ENCODE results near the gene MICU1.
"Not testable (repeated sequence)": the region's sequence is repeated elsewhere in the genome, so short reads cannot be mapped to it uniquely, and the experiment has no call there.

The MICU1 gene

DNA sequence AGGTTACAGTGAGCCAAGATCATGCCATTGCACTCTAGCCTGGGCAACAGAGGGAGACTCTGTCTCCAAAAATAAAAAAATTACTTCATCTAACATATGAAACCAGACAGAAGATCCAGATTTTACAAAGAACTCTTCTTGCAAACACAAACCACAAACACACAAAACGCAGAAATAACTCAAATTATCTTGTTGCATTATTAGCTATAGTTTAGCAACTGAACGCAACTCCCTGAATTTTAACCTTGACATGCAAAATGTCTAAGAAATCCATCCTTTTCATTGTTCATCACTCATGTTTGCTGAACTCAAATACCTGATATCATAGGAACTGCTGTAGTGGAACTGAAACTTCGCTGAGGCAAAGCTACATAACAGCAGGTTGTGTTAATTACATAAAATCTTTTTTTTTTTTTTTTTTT, 64.1 kb downstream of the MICU1 start:
- DNase-seq (ENCODE audit: low read depth): no peak

DNA sequence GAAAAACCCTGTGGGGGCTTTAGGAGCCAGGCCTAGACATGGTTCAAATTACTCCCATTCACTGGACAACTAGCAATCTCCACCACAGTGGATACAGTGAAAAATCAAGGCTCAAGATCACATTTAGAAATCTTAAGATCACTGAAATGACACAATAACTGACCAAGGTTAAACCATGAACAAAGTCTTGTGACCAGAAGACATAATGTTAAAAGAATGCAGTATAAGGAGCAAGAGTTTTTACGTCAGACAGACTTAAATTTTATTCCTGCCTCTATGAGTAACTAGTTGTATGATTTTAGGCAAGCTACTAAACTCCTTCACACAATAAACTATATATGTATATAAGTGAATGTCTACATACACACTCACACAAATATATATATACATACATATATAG, 68.5 kb downstream of the MICU1 start:
- peak; percentile 67 for DNase-seq (ENCODE audit: low read depth)

DNA sequence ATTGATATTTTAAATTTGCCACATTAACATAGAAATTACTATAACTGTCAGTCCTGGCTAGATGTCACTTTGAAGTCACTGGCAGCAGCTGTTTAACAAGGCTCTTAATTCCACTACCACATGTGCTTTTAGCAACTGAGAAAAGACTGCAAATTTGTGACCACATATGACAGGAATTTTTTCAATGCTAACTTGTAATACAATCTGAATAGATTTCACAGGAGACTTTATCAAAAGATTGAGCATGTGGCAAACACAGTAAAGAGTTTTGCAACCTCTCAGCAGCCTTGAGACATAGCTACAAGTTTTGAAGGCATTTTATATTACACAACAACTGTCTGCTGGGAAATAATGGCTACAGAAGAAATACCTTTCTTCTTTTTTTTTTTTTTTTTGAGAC, 73.0 kb downstream of the MICU1 start:
- peak; percentile 77 for DNase-seq (ENCODE audit: low read depth)

DNA sequence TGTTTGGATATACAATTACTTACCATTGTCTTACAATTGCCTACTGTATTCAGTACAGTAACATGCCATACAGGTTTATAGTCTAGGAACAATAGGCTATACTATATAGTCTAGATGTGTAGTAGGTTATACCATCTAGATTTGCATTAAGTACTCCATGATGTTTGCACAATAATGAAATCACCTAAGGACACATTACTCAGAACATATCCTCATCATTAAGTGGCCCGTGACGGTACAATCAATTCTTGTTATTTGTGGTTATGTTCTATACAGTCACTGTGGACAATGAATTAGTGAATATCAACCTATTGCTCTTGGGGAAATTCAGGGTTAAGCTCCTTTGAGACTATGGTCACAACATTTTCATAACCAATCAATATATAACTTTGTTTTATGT, 75.6 kb downstream of the MICU1 start:
- no peak for DNase-seq (ENCODE audit: low read depth)

DNA sequence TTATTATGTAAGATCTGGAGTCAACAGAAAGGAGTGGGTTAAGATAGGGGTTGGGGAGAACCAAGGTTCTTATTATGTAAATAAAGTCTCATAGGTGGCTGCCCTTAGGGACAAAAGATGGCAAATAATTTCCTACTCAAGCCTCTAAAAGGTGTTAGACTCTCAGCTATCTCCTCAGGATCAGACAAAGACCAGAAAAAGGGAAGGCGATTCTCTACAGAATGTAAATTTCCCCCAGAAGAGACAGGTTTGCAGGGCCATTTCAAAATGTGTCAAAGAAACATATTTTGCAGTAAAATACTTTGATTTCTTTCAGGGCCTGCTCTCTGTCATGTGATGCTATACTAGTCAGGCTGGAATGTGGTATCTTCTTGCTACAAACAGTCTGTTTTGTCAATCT, 80.3 kb downstream of the MICU1 start:
- DNase-seq (ENCODE audit: low read depth): no peak

DNA sequence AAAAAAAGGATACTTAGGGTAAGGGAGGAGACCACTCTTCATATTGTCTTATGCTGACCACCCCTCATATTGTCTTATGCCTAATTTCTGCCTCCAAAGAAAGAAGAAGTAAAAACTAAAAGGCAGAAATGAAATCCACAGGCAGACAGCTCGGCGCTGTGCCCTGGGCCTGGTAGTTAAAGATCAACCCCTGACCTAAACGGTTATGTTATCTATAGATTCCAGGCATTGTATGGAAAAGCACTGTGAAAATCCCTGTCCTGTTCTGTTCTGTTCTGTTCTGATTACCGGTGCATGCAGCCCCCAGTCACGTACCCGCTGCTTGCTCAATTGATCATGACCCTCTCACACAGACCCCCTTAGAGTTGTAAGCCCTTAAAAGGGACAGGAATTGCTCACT, 82.0 kb downstream of the MICU1 start:
- DNase-seq (ENCODE audit: low read depth): not testable (repeated sequence)

DNA sequence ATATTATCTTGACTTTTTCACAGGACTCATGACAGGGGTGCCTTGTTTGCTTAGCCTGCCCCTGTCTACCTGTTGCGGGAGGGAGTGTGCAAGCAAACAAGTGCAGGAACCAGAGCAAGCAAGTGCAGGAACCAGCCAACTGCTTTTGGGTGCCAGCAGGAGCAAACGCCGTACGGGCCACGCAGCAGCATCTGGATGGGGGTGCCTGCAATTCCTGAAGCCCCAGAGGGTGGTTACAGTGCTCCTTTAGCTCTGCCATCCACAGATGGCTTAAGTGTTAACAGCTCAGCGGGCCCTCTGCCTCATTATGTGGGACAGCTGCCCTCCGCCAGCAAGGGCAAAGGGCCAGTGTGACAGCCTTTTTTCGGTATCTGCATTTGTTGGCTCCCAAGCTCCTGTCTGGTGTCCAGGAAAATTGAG, 83.5 kb downstream of the MICU1 start:
- DNase-seq (ENCODE audit: low read depth): no peak

DNA sequence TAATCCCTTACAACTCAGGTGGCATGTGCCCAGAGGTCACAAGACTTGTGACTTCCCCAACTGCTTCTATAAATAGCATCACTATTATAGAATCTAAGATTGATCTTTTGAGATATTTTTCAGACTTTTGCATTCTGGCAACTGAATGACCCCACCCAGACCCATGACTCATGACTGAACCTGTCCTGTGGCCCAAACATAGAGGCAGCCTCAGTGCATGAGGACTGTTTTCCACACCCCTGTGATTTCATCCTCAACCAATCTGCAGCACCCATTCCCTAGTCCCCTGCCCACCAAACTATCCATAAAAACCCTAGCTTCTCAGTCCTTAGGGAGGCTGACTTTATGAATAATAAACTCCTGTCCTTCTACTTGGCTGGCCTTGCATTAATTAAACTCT, 84.5 kb downstream of the MICU1 start:
- no peak for DNase-seq (ENCODE audit: low read depth)

DNA sequence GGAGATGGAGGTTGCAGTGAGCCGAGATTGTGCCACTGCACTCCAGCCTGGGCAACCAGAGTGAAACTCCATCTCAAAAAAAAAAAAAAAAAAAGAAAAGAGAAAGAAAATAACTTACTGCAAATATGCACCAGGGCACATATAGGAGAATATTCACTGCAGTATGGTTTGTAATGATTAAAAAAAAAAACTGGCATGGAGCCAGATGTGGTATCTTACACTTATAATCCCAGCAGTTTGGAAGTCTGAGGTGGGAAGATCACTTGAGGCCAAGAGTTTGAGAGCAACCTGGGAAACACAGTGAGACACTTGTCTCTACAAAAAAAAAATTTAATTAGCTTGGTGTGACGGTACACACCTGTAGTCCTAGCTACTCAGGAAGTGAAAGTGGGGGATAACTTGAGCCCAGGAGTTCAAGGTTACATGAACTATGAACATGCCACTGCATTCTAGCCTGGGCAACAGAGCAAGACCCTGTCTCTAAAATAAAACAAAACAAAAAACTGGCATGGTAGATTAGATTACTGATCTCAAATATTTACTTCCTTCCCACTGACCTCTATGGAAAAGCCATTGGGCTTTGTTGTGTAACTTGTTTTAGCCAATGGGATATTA, 85.6 kb downstream of the MICU1 start:
- no peak for DNase-seq (ENCODE audit: low read depth)

DNA sequence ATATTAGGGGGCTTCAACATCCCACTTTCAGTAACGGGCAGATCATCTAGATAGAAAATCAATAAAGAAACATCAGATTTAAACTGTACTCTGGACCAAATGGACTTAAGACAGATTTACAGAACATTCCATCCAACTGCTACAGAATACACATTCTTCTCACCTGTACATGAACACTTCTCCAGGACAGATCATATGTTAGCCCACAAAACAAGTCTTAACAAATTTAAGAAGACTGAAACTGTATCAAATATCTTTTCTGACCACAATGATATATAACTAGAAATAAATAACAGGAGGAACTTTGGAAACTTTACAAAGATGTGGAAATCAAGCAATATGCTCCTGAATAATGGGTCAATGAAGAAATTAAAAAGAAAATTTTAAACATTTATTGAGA, 86.7 kb downstream of the MICU1 start:
- DNase-seq (ENCODE audit: low read depth): no peak

DNA sequence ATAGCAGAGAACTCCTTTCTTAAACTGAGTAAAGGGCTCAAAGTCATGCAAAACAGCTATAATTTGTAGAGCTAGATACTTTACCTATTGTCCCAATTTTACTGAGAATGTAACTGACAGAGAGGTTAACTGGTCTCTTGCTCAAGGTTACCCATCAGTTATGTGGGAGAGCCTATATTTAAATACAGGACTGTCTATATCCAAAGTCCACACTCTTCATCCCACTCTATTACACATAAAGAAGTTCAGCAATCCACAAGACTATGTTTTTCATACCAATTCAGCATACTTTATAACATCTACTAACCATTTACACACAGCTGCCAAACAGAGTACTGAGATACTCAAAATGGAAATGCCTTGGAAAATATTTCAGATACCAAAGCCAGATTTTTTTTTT, 100.2 kb downstream of the MICU1 start:
- no peak for DNase-seq (ENCODE audit: low read depth)

DNA sequence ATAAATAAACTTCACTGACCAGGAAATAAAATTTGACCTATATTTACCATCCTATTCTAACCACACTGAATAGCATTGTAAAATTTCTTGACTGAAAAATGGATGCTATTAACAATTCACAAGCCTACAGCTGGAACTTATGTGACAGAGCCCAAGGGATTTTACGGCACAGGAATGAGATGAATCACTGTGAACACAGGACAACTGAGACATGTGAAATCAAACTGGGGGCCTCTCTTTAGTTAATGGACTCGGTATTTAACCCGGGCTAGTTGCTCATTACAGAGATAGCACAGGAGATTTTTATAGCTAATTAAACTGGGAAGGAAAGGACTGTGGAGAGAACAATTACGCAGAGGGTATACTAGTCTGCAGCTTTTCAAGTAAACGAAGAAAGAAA, 100.6 kb downstream of the MICU1 start:
- DNase-seq (ENCODE audit: low read depth): no peak

DNA sequence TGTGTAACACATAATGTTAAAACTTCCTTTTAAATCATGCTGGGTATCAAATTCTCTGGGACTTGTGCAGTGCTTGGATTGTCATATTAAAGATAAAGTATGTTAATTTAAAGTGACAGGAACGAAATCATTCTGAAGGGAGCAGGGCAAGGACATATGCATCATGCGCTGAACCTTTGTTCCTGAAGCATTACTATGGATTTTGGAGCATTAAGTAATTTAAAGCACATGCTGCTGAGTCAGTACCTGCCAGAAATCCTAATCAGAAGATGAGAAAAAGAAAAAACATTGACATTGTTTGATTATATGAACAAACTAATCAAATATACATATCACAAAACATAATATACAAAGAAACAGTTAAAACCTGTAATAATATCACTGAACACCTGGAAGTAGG, 101.4 kb downstream of the MICU1 start:
- DNase-seq (ENCODE audit: low read depth): no peak

DNA sequence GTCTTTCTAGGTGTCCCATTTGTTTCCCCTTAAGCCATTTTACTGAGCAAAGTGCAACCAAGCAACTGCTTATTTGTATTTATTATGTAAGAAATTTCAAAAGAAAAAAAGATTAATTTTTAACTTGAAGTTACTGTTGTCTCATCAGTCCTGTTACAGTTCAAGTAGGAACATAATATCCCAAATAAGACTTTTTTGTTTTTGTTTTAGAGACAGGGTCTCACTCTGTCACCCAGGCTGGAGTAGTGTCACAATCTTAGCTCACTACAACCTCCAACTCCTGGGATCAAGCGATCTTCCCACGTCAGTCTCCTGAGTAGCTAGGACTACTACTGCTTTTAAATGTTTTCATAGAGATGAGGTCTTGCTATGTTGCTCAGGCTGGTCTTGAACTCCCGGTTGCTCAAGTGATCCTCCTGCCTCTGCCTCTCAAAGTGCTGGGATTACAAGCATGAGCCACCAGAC, 101.9 kb downstream of the MICU1 start:
- DNase-seq (ENCODE audit: low read depth): no peak

DNA sequence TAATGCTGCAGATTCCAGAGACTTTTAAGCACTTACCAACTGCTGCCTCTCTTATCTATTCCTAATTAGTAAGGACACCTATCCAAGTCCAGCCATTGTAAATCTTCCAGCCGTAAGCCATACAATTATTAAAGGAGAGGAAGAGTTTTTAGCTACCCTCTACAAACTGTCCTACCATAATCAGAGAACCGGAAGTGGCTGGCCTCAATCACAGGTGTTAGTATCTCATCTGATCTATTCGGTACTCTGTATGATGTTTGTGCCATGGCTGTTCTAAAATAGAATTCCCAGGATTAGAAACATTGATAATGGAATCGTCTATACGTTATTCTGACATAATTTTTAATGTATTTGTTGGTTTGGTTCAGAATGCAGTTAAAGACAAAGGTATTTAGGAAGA, 102.8 kb downstream of the MICU1 start:
- no peak for DNase-seq (ENCODE audit: low read depth)

DNA sequence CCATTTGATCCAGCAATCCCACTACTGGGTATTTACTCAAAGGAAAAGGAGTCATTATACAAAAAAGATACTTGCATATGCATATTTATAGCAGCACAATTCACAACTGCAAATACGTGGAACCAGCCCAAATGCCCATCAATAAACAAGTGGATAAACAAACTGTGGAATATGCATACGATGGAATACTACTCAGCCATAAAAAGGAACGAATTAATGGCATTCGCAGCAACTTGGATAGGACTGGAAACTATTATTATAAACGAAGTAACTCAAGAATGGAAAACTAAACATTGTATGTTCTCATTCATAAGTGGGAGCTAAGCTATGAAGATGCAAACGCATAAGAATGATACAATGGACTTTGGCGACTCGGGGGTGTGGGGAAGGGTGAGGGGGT, 108.6 kb downstream of the MICU1 start:
- no peak for DNase-seq (ENCODE audit: low read depth)

DNA sequence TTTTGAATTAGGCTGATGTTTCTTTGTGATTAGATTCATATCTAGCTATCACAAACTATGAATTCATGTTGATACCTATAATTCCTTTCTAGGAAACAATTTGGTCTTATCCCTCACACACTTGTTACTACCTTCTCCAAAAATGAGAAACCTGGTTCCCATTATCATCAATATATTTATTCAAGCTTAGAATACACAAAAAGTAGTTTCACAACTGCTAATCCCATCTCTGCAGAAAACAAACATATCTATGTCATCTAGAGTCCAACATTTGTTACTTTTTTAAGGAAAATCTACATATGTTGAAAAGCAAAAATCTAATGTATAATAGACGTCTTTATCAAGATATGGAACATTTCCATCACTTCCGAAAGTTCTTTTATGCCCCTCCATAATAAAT, 110.4 kb downstream of the MICU1 start:
- DNase-seq (ENCODE audit: low read depth): no peak

DNA sequence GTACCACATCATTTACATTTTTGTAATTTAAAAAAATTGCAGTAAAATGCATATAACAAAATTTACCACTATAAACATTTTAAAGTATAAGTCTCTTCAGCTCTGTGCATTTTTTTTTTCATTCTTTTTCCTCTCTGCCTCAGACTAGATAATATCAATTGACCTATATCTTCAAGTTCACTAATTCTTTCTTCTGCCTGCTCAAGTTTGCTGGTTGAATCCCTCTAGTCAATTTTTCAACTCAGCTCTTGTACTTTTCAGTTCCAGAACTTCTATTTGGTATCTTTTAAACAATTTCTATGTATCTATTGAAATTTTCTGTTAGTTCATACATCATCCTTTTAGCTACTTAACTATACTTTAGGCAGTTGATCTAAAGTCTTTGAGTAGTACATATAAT, 112.0 kb downstream of the MICU1 start:
- no peak for DNase-seq (ENCODE audit: low read depth)

DNA sequence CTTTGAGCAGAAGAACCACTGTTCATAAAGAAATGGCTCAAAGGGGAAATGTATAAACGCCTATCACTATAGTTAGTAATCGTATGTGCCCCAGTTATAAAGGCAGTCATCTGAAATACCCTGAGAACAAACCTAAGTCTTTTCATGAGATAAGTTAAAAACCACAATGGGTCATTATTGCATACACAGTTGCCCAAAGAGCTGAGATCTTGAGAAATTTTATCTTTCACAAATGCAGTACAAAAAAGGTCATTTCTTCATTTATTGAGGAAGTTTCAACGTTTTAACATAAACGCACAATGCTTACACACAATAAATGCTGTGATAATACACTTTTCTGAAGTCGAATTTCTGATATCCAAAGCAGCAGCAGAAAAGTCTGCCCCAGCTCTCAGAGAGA, 114.4 kb downstream of the MICU1 start:
- no peak for DNase-seq (ENCODE audit: low read depth)

DNA sequence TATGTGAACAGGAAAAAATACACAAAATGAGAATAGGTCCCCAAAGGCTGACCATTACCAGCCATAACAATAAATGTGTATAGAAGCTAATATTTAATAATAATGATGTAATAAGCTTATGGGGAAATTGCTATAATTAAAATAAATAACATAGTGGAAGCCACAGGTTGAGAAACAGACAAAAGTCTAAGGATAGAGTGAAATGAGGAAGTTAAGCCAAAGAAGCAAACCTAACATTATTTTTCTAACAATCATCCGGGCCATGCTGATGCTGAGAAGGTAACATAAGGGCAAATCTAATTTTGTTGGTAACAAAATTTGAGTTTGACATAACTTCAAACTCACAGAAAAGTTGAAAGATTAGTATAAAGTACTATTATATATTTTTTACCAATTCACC, 115.9 kb downstream of the MICU1 start:
- DNase-seq (ENCODE audit: low read depth): no peak

DNA sequence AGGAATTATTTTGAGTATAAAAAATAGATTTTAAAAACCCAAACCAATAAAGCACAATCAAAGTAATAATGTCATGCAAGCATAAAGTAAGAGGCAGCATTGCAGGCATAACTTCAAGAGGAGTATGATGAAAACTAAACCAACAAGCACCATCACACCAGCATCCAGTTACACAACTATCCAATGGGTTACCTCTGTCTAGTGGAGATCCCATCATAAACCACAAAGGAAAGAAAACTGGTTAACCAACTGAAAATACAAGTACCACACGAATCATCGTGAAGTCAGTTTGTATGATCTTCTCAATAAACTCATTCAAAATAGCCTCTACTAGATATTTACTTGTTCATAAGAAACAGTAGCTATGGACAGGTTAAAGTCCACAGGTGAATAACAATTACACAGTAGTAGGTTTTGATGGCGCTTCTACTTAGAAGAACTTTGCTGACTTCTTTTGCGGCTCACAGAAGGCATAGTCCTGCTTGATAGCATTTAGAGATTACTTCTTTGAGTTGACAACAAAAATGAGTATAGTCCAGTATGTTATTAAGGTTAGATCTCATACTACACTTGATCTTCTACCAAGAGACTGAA, 116.6 kb downstream of the MICU1 start:
- no peak for DNase-seq (ENCODE audit: low read depth)

DNA sequence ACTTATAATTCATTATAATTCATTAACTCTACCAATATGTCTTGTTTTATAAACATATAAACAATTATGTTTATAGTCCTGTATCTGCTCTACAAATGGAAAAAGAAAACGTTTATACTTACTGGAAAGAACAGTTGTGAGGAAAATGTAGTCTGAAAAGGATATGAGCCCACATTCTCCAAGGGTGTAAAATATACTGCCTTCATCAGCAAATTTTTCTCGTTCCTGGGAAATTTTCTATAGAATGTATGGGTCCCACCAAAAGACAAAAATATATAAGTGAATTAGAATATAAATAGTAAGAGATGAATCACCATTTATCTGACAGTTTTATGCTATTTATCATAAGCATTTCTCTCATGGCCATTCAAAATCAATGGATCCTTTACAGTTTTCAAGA, 117.8 kb downstream of the MICU1 start:
- DNase-seq (ENCODE audit: low read depth): no peak

DNA sequence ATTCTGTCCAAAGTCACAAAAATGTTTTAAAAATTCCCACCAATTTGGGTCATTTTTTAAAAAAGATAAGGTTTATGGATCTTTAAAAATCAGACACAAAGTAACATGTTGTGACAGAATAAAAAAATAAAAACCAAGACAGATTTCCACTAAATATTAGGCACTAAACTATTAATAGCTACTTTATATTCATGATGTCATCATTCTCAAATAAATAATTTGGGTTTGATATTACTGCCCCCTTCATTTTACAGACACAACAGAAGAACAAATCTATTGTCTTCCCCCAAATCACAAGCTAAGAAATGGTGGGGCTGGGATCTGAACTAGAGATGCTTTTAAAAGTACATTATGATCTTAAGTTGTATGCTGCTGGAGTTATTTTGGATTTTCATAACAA, 119.4 kb downstream of the MICU1 start:
- DNase-seq (ENCODE audit: low read depth): no peak

DNA sequence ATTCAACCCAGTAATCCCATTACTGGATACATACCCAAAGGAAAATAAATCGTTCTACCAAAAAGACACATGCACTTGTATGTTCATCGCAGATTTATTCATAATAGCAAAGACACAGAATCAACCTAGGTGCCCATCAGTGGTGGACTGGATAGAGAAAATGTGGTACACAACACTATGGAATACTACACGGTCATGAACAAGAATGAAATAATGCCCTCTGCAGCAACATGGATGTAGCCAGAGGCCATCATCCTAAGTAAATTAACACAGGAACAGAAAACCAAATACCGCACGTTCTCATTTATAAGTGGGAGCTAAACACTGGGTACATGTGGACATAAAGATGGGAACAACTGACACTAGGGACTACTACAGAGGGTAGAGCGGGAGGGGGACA, 120.4 kb downstream of the MICU1 start:
- no peak for DNase-seq (ENCODE audit: low read depth)

Measured in stromal cell of bone marrow (primary cell).